A549 (cell line): Measurements from ENCODE around the gene ALAS2. TPM values are rescaled to one million over a fixed set of nuclear protein-coding genes. Genes with fewer than 3 reads are reported as not detected.

ENCODE experiments used
- ATAC-seq, 2 experiments: fragments of 200-7000 bp in 1 of 2; fragments of >200 bp in 1 of 2; cut with Nextera tagmentation in 1 of 2; cut with Tn5 transposase in 1 of 2; 3 replicates each; pipeline versions ENCODE4 v1.8.0 to v1.9.1; 2018 to 2020; ENCODE audit warnings: mild to moderate bottlenecking in 1 of 2, moderate library complexity in 1 of 2
- CTCF ChIA-PET: fragments of 300-600 bp; sonication (Branson Sonifier 250); formaldehyde crosslinking; extraction: SDS; loops from one replicate; lab custom pipeline; 2021; ENCODE audit warnings: antibody characterized with exemption, inconsistent platforms; lab: Yijun Ruan, JAX
- POLR2A ChIA-PET: fragments of 350-600 bp; formaldehyde crosslinking; extraction: SDS; loops from one replicate; lab custom pipeline; 2021; ENCODE audit warnings: antibody characterized with exemption, inconsistent platforms; lab: Yijun Ruan, JAX
- DNase-seq, 2 experiments: peaks; one replicate each; pipeline versions ENCODE4 v3.0.0 to v3.0.0-alpha.2; 2011 to 2016; ENCODE audit warnings: low read depth in 1 of 2, low spot score in 1 of 2
- FAIRE-seq: peaks from 2 replicates; lab custom pipeline; 2011; peaks lifted over from hg19 to GRCh38; lab: Jason Lieb, UNC
- H3K27ac ChIP-seq, 2 experiments: fragments of >200 bp; sonication (Bioruptor Twin); formaldehyde crosslinking; 3 replicates each; pipeline ENCODE4 v1.5.1; 2016 to 2017
- H3K4me1 ChIP-seq: fragments of >200 bp; sonication (Bioruptor Twin); formaldehyde crosslinking; 3 replicates; pipeline ENCODE4 v1.6.1; 2016
- H3K4me2 ChIP-seq: fragments of >200 bp; sonication (Bioruptor Twin); formaldehyde crosslinking; 3 replicates; pipeline ENCODE4 v1.6.1; 2016
- H3K4me3 ChIP-seq: fragments of >200 bp; sonication (Bioruptor Twin); formaldehyde crosslinking; 3 replicates; pipeline ENCODE4 v1.5.1; 2016
- H3K9me3 ChIP-seq: fragments of >200 bp; sonication (Bioruptor Twin); formaldehyde crosslinking; 3 replicates; pipeline ENCODE4 v1.6.1; 2016
- BCL3 ChIP-seq: fragments of >200 bp; sonication (Bioruptor Twin); formaldehyde crosslinking; IDR thresholded peaks from 3 replicates; pipeline ENCODE4 v1.6.1; 2016
- BHLHE40 ChIP-seq: IDR thresholded peaks from 2 replicates; pipeline ENCODE4 v1.6.1; 2012; ENCODE audit warnings: low read depth, low read length, inconsistent platforms
- CBX2 ChIP-seq: fragments of 200-600 bp; sonication (generic); IDR thresholded peaks from 2 replicates; pipeline ENCODE4 v1.6.1; 2016; ENCODE audit warnings: low read depth, mild to moderate bottlenecking, borderline replicate concordance
- CEBPB ChIP-seq, 2 experiments: fragments of >200 bp in 1 of 2; sonication (Bioruptor Twin) in 1 of 2; formaldehyde crosslinking in 1 of 2; IDR thresholded peaks; 2 replicates each; pipeline ENCODE4 v1.6.1; 2012 to 2016
- CHD2 ChIP-seq: fragments of 150-350 bp; IDR thresholded peaks from 2 replicates; pipeline ENCODE4 v1.6.1; 2014; ENCODE audit warnings: low read length; ENCODE audit not compliant: partially characterized antibody
- CHD4 ChIP-seq: fragments of 200-600 bp; sonication (generic); IDR thresholded peaks from 2 replicates; pipeline ENCODE4 v1.6.1; 2016; ENCODE audit warnings: antibody characterized with exemption, mild to moderate bottlenecking, borderline replicate concordance
- EHF ChIP-seq: fragments of 250-450 bp; sonication (Bioruptor Pico); IDR thresholded peaks from 2 replicates; pipeline ENCODE4 v1.5.0; 2020; ENCODE audit warnings: mild to moderate bottlenecking
- EP300 ChIP-seq, 2 experiments: fragments of >200 bp; sonication (Bioruptor Twin); formaldehyde crosslinking; IDR thresholded peaks; 2 replicates in 1 of 2; 3 replicates in 1 of 2; pipeline ENCODE4 v1.6.1; 2016 to 2017
- FOSB ChIP-seq: fragments of 250-450 bp; sonication (Bioruptor Pico); IDR thresholded peaks from 2 replicates; pipeline ENCODE4 v1.5.0; 2020; ENCODE audit warnings: mild to moderate bottlenecking, moderate library complexity
- HDAC2 ChIP-seq: fragments of 200-600 bp; sonication (generic); IDR thresholded peaks from 2 replicates; pipeline ENCODE4 v1.6.1; 2016
- HEYL ChIP-seq: fragments of 250-450 bp; sonication (Bioruptor Pico); IDR thresholded peaks from 2 replicates; pipeline ENCODE4 v1.8.0; 2021; ENCODE audit warnings: mild to moderate bottlenecking, moderate library complexity
- HOXA7 ChIP-seq: fragments of 250-450 bp; sonication (Bioruptor Pico); IDR thresholded peaks from 2 replicates; pipeline ENCODE4 v1.5.0; 2020; ENCODE audit warnings: mild to moderate bottlenecking, moderate library complexity
- HOXB13 ChIP-seq: fragments of 250-450 bp; sonication (Bioruptor Pico); IDR thresholded peaks from 2 replicates; pipeline ENCODE4 v1.5.0; 2020; ENCODE audit warnings: low read depth, mild to moderate bottlenecking, moderate library complexity
- JUNB ChIP-seq: fragments of >200 bp; sonication (Bioruptor Twin); formaldehyde crosslinking; IDR thresholded peaks from 2 replicates; pipeline ENCODE4 v1.6.1; 2016
- KDM5A ChIP-seq: fragments of 200-600 bp; sonication (generic); IDR thresholded peaks from 2 replicates; pipeline ENCODE4 v1.6.1; 2016; ENCODE audit warnings: antibody characterized with exemption, mild to moderate bottlenecking
- MAFK ChIP-seq: fragments of 450-650 bp; IDR thresholded peaks from 2 replicates; pipeline ENCODE4 v1.6.1; 2014; ENCODE audit not compliant: partially characterized antibody
- MAZ ChIP-seq: fragments of 150-350 bp; IDR thresholded peaks from 2 replicates; pipeline ENCODE4 v1.6.1; 2014; ENCODE audit warnings: antibody characterized with exemption, low read depth, low read length, borderline replicate concordance
- MYC ChIP-seq: IDR thresholded peaks from 2 replicates; pipeline ENCODE4 v1.6.1; 2012; ENCODE audit warnings: mild to moderate bottlenecking, inconsistent platforms, low read length, improper control_type of control experiment, borderline replicate concordance
- NPAS2 ChIP-seq: fragments of 250-450 bp; sonication (Bioruptor Pico); IDR thresholded peaks from 2 replicates; pipeline ENCODE4 v1.8.0; 2022; ENCODE audit warnings: mild to moderate bottlenecking, moderate library complexity, borderline replicate concordance
- RAD21 ChIP-seq, 2 experiments: fragments of >200 bp in 1 of 2; sonication (Bioruptor Twin) in 1 of 2; formaldehyde crosslinking in 1 of 2; IDR thresholded peaks in 1 of 2; conservative IDR thresholded peaks in 1 of 2; 2 replicates in 1 of 2; 3 replicates in 1 of 2; pipeline ENCODE4 v1.6.1; 2012 to 2018; ENCODE audit warnings: inconsistent platforms in 1 of 2
- RARB ChIP-seq: fragments of 250-450 bp; sonication (Bioruptor Pico); IDR thresholded peaks from 2 replicates; pipeline ENCODE4 v1.8.0; 2021; ENCODE audit warnings: mild to moderate bottlenecking, moderate library complexity
- RFX5 ChIP-seq: fragments of 450-650 bp; IDR thresholded peaks from 2 replicates; pipeline ENCODE4 v1.7.1; 2014; ENCODE audit warnings: antibody characterized with exemption, mild to moderate bottlenecking, moderate library complexity
- ZNF302 ChIP-seq: fragments of 250-450 bp; sonication (Bioruptor Pico); IDR thresholded peaks from 2 replicates; pipeline ENCODE4 v1.9.0; 2021; ENCODE audit warnings: inconsistent platforms, mild to moderate bottlenecking, moderate library complexity
- ZSCAN20 ChIP-seq: fragments of 250-450 bp; sonication (Bioruptor Pico); IDR thresholded peaks from 2 replicates; pipeline ENCODE4 v1.8.0; 2022; ENCODE audit warnings: mild to moderate bottlenecking, moderate library complexity
- WGBS: methylation state at CpG from one replicate; pipeline ENCODE4 v1.1.6; 2017; ENCODE audit errors: missing lambda C conversion rate; 5-methylcytosine and 5-hydroxymethylcytosine counted together
- polyA plus RNA-seq, 4 experiments: library from polyadenylated mRNA; depleted of rRNA in 3 of 4; stranded (reverse); fragments of >200 nt; fragmentation: RNase III in 1 of 4; extraction: RNeasy Plus Mini Kit Qiagen cat#74134 plus additional on column Dnase treatment in 1 of 4; gene quantifications; 2 replicates in 3 of 4; 3 replicates in 1 of 4; pipeline ENCODE4 v1.2.3, GENCODE V29; 2011 to 2017
- TF ChIP-seq, protein P1 (sequence below): fragments of >200 bp; sonication (Bioruptor Twin); formaldehyde crosslinking; IDR thresholded peaks from 2 replicates; pipeline ENCODE4 v1.6.1; 2016
- TF ChIP-seq, protein P2 (sequence below): IDR thresholded peaks from 2 replicates; pipeline ENCODE4 v1.6.1; 2012
- TF ChIP-seq, protein P3 (sequence below): fragments of >200 bp; sonication (Bioruptor Twin); formaldehyde crosslinking; IDR thresholded peaks from 3 replicates; pipeline ENCODE4 v1.5.1; 2016
- TF ChIP-seq, protein P4 (sequence below): IDR thresholded peaks from 2 replicates; pipeline ENCODE4 v1.6.1; 2012; ENCODE audit warnings: low read depth, borderline replicate concordance
- TF ChIP-seq, protein P5 (sequence below): fragments of 250-450 bp; sonication (Bioruptor Pico); IDR thresholded peaks from 2 replicates; pipeline ENCODE4 v1.5.0; 2020; ENCODE audit warnings: low read depth, mild to moderate bottlenecking, moderate library complexity
- TF ChIP-seq, protein P6 (sequence below): fragments of 250-450 bp; sonication (Bioruptor Pico); IDR thresholded peaks from 2 replicates; pipeline ENCODE4 v1.5.0; 2021; ENCODE audit warnings: mild to moderate bottlenecking, moderate library complexity, borderline replicate concordance

ALAS2 gene
- polyA plus RNA-seq, 2 of the 4 experiments (the other 2 are of a cell fraction), result not detected

DNA sequence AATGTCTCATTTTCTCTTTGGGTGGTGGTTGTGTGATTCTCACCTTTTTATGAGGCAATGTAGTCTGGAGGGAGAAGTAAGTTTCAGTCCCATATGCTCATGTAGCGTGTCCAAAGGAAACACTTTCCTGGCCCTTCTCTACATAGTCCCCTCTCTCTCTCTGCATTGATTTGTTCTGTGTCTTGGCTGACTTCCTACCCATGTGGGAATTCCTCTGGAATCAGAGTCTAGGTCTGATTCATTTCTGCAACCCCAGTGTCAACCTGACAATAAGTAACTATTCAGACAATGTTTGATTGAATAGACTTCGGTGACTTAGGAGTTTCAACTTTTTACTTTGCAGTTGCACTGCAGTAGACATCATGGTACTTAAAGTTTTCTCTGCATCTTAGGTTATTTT lies 2.7 kb upstream of the ALAS2 start:
- DNase-seq, result no peak
- ChIA-PET POLR2A (no interaction called here), CTCF (no interaction called here)
- ATAC-seq, result no peak
- Histone ChIP-seq H3K27ac (no peak overlapping the region), H3K4me3 (no peak overlapping the region), H3K4me2 (no peak overlapping the region), H3K4me1 (no peaks in the 10 kb centered on the region), H3K9me3 (no peaks in the 10 kb centered on the region)
- TF ChIP-seq RFX5, result no peak
- no peak for TF ChIP-seq JUNB
- TF ChIP-seq CHD4, result no peak
- no peak for TF ChIP-seq BHLHE40
- TF ChIP-seq MAFK, result no peak
- TF ChIP-seq ZSCAN20 (CRISPR knock-in tag), result no peak
- TF ChIP-seq HOXA7, result no peak
- TF ChIP-seq, protein P1, sequence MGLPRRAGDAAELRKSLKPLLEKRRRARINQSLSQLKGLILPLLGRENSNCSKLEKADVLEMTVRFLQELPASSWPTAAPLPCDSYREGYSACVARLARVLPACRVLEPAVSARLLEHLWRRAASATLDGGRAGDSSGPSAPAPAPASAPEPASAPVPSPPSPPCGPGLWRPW, result no peak
- TF ChIP-seq, protein P2, sequence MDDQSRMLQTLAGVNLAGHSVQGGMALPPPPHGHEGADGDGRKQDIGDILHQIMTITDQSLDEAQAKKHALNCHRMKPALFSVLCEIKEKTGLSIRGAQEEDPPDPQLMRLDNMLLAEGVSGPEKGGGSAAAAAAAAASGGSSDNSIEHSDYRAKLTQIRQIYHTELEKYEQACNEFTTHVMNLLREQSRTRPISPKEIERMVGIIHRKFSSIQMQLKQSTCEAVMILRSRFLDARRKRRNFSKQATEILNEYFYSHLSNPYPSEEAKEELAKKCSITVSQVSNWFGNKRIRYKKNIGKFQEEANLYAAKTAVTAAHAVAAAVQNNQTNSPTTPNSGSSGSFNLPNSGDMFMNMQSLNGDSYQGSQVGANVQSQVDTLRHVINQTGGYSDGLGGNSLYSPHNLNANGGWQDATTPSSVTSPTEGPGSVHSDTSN, result no peak
- TF ChIP-seq NPAS2 (CRISPR knock-in tag), result no peak
- no peak for TF ChIP-seq CBX2
- no peak for TF ChIP-seq ZNF302
- TF ChIP-seq CEBPB (IDR thresholded peaks at IDR 0.05), result no peak
- WGBS, result 11% methylated on average over 2 of the region's 2 CpGs
- FAIRE-seq, result no peak

- POLR2A ChIA-PET, result no interaction called here
- no peak for TF ChIP-seq HDAC2
- no peak for TF ChIP-seq BCL3
- no peak for TF ChIP-seq HEYL (CRISPR knock-in tag)
- TF ChIP-seq KDM5A, result no peak
- no peak for TF ChIP-seq FOSB (CRISPR knock-in tag)
- TF ChIP-seq, protein P3, sequence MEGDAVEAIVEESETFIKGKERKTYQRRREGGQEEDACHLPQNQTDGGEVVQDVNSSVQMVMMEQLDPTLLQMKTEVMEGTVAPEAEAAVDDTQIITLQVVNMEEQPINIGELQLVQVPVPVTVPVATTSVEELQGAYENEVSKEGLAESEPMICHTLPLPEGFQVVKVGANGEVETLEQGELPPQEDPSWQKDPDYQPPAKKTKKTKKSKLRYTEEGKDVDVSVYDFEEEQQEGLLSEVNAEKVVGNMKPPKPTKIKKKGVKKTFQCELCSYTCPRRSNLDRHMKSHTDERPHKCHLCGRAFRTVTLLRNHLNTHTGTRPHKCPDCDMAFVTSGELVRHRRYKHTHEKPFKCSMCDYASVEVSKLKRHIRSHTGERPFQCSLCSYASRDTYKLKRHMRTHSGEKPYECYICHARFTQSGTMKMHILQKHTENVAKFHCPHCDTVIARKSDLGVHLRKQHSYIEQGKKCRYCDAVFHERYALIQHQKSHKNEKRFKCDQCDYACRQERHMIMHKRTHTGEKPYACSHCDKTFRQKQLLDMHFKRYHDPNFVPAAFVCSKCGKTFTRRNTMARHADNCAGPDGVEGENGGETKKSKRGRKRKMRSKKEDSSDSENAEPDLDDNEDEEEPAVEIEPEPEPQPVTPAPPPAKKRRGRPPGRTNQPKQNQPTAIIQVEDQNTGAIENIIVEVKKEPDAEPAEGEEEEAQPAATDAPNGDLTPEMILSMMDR, result no peak
- TF ChIP-seq RAD21 (conservative IDR thresholded peaks at IDR 0.05 in 1 of 2, IDR thresholded peaks at IDR 0.05 in 1 of 2), result no peak
- TF ChIP-seq, protein P4, sequence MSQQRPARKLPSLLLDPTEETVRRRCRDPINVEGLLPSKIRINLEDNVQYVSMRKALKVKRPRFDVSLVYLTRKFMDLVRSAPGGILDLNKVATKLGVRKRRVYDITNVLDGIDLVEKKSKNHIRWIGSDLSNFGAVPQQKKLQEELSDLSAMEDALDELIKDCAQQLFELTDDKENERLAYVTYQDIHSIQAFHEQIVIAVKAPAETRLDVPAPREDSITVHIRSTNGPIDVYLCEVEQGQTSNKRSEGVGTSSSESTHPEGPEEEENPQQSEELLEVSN, result no peak
- no peak for TF ChIP-seq CHD2
- TF ChIP-seq BHLHE40, result no peak
- TF ChIP-seq, protein P5, sequence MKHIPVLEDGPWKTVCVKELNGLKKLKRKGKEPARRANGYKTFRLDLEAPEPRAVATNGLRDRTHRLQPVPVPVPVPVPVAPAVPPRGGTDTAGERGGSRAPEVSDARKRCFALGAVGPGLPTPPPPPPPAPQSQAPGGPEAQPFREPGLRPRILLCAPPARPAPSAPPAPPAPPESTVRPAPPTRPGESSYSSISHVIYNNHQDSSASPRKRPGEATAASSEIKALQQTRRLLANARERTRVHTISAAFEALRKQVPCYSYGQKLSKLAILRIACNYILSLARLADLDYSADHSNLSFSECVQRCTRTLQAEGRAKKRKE (CRISPR knock-in tag), result no peak
- no peak for TF ChIP-seq MAFK
- TF ChIP-seq, protein P6, sequence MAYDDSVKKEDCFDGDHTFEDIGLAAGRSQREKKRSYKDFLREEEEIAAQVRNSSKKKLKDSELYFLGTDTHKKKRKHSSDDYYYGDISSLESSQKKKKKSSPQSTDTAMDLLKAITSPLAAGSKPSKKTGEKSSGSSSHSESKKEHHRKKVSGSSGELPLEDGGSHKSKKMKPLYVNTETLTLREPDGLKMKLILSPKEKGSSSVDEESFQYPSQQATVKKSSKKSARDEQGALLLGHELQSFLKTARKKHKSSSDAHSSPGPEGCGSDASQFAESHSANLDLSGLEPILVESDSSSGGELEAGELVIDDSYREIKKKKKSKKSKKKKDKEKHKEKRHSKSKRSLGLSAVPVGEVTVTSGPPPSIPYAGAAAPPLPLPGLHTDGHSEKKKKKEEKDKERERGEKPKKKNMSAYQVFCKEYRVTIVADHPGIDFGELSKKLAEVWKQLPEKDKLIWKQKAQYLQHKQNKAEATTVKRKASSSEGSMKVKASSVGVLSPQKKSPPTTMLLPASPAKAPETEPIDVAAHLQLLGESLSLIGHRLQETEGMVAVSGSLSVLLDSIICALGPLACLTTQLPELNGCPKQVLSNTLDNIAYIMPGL (CRISPR knock-in tag), result no peak
- no peak for TF ChIP-seq EHF (CRISPR knock-in tag)
- TF ChIP-seq MAZ, result no peak
- no peak for TF ChIP-seq RARB
- TF ChIP-seq CHD4, result no peak
- TF ChIP-seq EP300 (IDR thresholded peaks at IDR 0.05), result no peak
- no peak for TF ChIP-seq MYC
- no peak for TF ChIP-seq HOXB13 (CRISPR knock-in tag)
- TF ChIP-seq, all 56 proteins: peak for 0
- H3K9me3 ChIP-seq, result no peaks in the 10 kb centered on the region
- no peak overlapping the region for H3K4me2 ChIP-seq
- ATAC-seq, result no peak
- no peak overlapping the region for H3K27ac ChIP-seq
- CTCF ChIA-PET, result no interaction called here
- FAIRE-seq, result no peak
- no peak overlapping the region for H3K4me3 ChIP-seq
- 11% methylated on average over 2 of the region's 2 CpGs for WGBS
- no peaks in the 10 kb centered on the region for H3K4me1 ChIP-seq
- no peak for DNase-seq
These were observed 1.5 kb downstream of the ALAS2 start for GRCh38 chrX:55029291-55029690.
